ENCODE data around the gene CLEC4F. TPM values are rescaled to one million over a fixed set of nuclear protein-coding genes. Genes with fewer than 3 reads are reported as not detected.

CLEC4F gene
- total and polyA plus RNA-seq, 2 of the 4 experiments (the other 2 are of a cell fraction): not detected

DNA sequence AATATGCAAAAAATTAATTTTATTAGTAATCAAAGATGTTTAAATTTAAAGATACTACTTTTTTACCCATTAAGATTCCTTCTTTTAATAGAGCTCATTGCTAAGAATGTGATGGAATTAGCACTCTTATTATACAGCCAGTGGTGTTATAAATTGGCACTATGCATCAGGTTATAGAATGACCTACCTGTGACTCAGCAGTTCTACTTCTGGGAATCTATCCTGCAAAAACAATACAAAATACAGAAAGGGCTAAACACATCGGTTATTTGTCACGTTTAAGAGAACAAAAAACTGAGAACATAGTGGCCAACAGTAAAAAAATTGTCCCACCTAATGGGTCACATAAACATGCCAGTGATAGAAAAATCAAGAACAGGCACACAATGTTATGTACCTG lies 42.9 kb downstream of the CLEC4F start:
- Histone ChIP-seq H2BK15ac (ENCODE audit: low read depth, low read length) (no peak overlapping the region), H3K9me3 (ENCODE audit: control insufficient read depth, insufficient read depth, low read length) (no peaks in the 10 kb centered on the region), H3K9me1 (ENCODE audit: insufficient read depth, low read length) (no peaks in the 10 kb centered on the region), H4K5ac (ENCODE audit: low read depth, low read length) (no peak overlapping the region), H3K4ac (ENCODE audit: low read depth, low read length) (no peak overlapping the region), H3K27ac (ENCODE audit: insufficient read depth, low read length) (no peak overlapping the region), H3K4me1 (ENCODE audit: control insufficient read depth, insufficient read depth, low read length) (no peaks in the 10 kb centered on the region), H3K9ac (ENCODE audit: low read depth, low read length) (no peak overlapping the region), H3K18ac (ENCODE audit: low read depth, low read length) (no peak overlapping the region), H4K20me1 (ENCODE audit: insufficient read depth, low read length) (no peaks in the 10 kb centered on the region), H2AK9ac (replicated peaks; ENCODE audit: low read depth, low read length, poor library complexity) (no peak overlapping the region), H2AFZ (replicated peaks; ENCODE audit: low read length, poor library complexity) (no peak overlapping the region), H3K23ac (ENCODE audit: low read depth, low read length) (no peak overlapping the region), H3K36me3 (ENCODE audit: control insufficient read depth, insufficient read depth, low read length) (no peaks in the 10 kb centered on the region), H3K4me2 (ENCODE audit: low read depth, low read length) (no peak overlapping the region), H3K79me1 (ENCODE audit: low read depth in 1 of 2, low read length in 2 of 2) (no peaks in the 10 kb centered on the region), H3K56ac (ENCODE audit: extremely low read depth, insufficient read depth, low read length) (no peak overlapping the region), H2AK5ac (ENCODE audit: low read depth, low read length) (no peak overlapping the region), H2BK20ac (ENCODE audit: low read depth, low read length) (no peak overlapping the region), H2BK120ac (ENCODE audit: low read depth, low read length) (no peak overlapping the region), H3K14ac (replicated peaks; ENCODE audit: low read depth, low read length) (no peak overlapping the region), H3K4me3 (ENCODE audit: insufficient read depth, low read depth, low read length) (no peak overlapping the region), H4K8ac (ENCODE audit: low read depth in 2 of 2, low read length in 2 of 2) (no peak overlapping the region), H2BK5ac (ENCODE audit: low read depth, low read length, poor library complexity, severe bottlenecking) (no peak overlapping the region), H3K27me3 (ENCODE audit: control insufficient read depth, insufficient read depth, low read length) (peaks cover 4% of the 10 kb centered on the region; the same call in 1 of the 2 replicates), H4K91ac (ENCODE audit: insufficient read depth, low read depth, low read length) (no peak overlapping the region)
- in situ Hi-C loops (cut with MboI; ENCODE audit: low sequenced_read_pairs): no loop called here
- dilution Hi-C loops (cut with HindIII; ENCODE audit: low sequenced_read_pairs, unreplicated experiment): no loop called here
- POLR2A ChIA-PET (ENCODE audit: unreplicated experiment): no interaction called here
- DNase-seq: no peak
- WGBS, 2 experiments (ENCODE audit: extremely low coverage in 2 of 2, insufficient read length in 1 of 2): no CpG with 5 or more reads among the region's 2 CpGs
- TF ChIP-seq CEBPB (IDR thresholded peaks at IDR 0.05; ENCODE audit: low read depth, low read length): no peak
- TF ChIP-seq CHD1 (IDR thresholded peaks at IDR 0.05; ENCODE audit: low read depth, low read length): no peak
- TF ChIP-seq NFE2L2 (IDR thresholded peaks at IDR 0.05; ENCODE audit: low read depth, low read length): peak; percentile 50; the same call in 1 of the 2 replicates
- no peak for TF ChIP-seq MXI1 (IDR thresholded peaks at IDR 0.05; ENCODE audit: borderline replicate concordance, low read depth, low read length)
- no peak for TF ChIP-seq RFX5 (IDR thresholded peaks at IDR 0.05; ENCODE audit: low read depth, low read length)
- TF ChIP-seq SMC3 (IDR thresholded peaks at IDR 0.05; ENCODE audit: low read depth, low read length): no peak
- BruUV-seq (replicated peaks): no TSS peak
- ATAC-seq (ENCODE audit: low read depth): no peak
- CTCF ChIA-PET: no interaction called here
- intact Hi-C loops (cut with micrococcal nuclease): no loop called here
